ENCODE data around the gene CASP10. TPM values are rescaled to one million over a fixed set of nuclear protein-coding genes. Genes with fewer than 3 reads are reported as not detected.

CASP10 gene
- total RNA-seq, 1 donor from 2014 or later = 7.8 TPM

GRCh38 chr2:201257956-201258665, 75.2 kb downstream of the CASP10 start:
- no peaks in the 10 kb centered on the region for H3K9me3 ChIP-seq
- peak; percentile 49 to 86 for DNase-seq (ENCODE audit: low spot score in 2 of 2)
- no peaks in the 10 kb centered on the region for H3K36me3 ChIP-seq
- peak overlapping the region; percentile 84 to 87 for H3K27ac ChIP-seq
- H3K27me3 ChIP-seq = no peaks in the 10 kb centered on the region
- peak overlapping the region; percentile 71 to 72 for H3K4me3 ChIP-seq
- peaks cover 2 to 15% of the 10 kb centered on the region in 2 donors for H3K4me1 ChIP-seq
- intact Hi-C loops (cut with DNase I) = loop anchor here (5.0 kb wide), 1 partner anchor 194 kb away; the partner anchor contains the start of genes STRADB and TRAK2
- TF ChIP-seq CTCF (IDR thresholded peaks at IDR 0.05) = no peak

GRCh38 chr2:201258666-201259615, 76.0 kb downstream of the CASP10 start:
- intact Hi-C loops (cut with DNase I) = loop anchor here (5.0 kb wide), 1 partner anchor 193 kb away; the partner anchor contains the start of genes STRADB and TRAK2
- no peak for DNase-seq (ENCODE audit: low spot score in 2 of 2)
- H3K27ac ChIP-seq = peak overlapping the region; percentile 84 to 87

GRCh38 chr2:201260302-201260800, 77.4 kb downstream of the CASP10 start, which contains the start of gene CASP8:
Gene CASP8, plus strand, starts transcription at chr2:201260536. Its CDS starts 5,951 bp downstream, at chr2:201266487.
- Histone ChIP-seq H3K4me3 (peak within 1 kb of the TSS in 1 of 2 donors; percentile 71), H3K27me3 (no peaks in the 10 kb centered on the region), H3K27ac (peak within 1 kb of the TSS; percentile 0 to 23), H3K36me3 (no peaks in the 10 kb centered on the region), H3K9me3 (no peaks in the 10 kb centered on the region), H3K4me1 (peaks cover 2 to 15% of the 10 kb centered on the region in 2 donors)
- no peak for TF ChIP-seq CTCF (IDR thresholded peaks at IDR 0.05)
- DNase-seq (ENCODE audit: low spot score in 2 of 2) = peak in 1 of 2 donors; percentile 69
- intact Hi-C loops (cut with DNase I) = no loop called here

More at GRCh38 chr2:201258666-201259615, 76.0 kb downstream of the CASP10 start:
- Histone ChIP-seq H3K9me3 (no peaks in the 10 kb centered on the region), H3K27me3 (no peaks in the 10 kb centered on the region), H3K4me1 (peaks cover 2 to 15% of the 10 kb centered on the region in 2 donors), H3K4me3 (peak overlapping the region; percentile 71 to 72), H3K36me3 (no peaks in the 10 kb centered on the region)
- no peak for TF ChIP-seq CTCF (IDR thresholded peaks at IDR 0.05)

GRCh38 chr2:201261471-201261870, 78.5 kb downstream of the CASP10 start:
- Histone ChIP-seq H3K9me3 (no peaks in the 10 kb centered on the region), H3K4me1 (peaks cover 2 to 15% of the 10 kb centered on the region in 2 donors), H3K4me3 (peak overlapping the region in 1 of 2 donors; percentile 39), H3K36me3 (peaks cover 0 to under 1% of the 10 kb centered on the region in 2 donors), H3K27me3 (no peaks in the 10 kb centered on the region), H3K27ac (no peak overlapping the region)
- intact Hi-C loops (cut with DNase I) = no loop called here
- no peak for TF ChIP-seq CTCF (IDR thresholded peaks at IDR 0.05)
- DNase-seq (ENCODE audit: low spot score in 2 of 2) = no peak

- intact Hi-C loops (cut with DNase I) = no loop called here
- H3K9me3 ChIP-seq = no peaks in the 10 kb centered on the region
- no peak overlapping the region for H3K27ac ChIP-seq
- no peaks in the 10 kb centered on the region for H3K27me3 ChIP-seq
- peaks cover 2 to 15% of the 10 kb centered on the region in 2 donors for H3K4me1 ChIP-seq
- TF ChIP-seq CTCF (IDR thresholded peaks at IDR 0.05) = no peak
- H3K36me3 ChIP-seq = peaks cover 0 to 5% of the 10 kb centered on the region in 2 donors
- no peak for DNase-seq (ENCODE audit: low spot score in 2 of 2)
- peak overlapping the region in 1 of 2 donors; percentile 39 for H3K4me3 ChIP-seq
Observed at GRCh38 chr2:201261906-201262305, 79.0 kb downstream of the CASP10 start.

Measured in ascending aorta (tissue), 2 donors.